Measurements from ENCODE around the gene TENT5A.
"Not testable (repeated sequence)": the region's sequence is repeated elsewhere in the genome, so short reads cannot be mapped to it uniquely, and the experiment has no call there.

TENT5A gene

GRCh38 chr6:81777586-81778268 is 25.2 kb upstream of the TENT5A start:
- no peak for TF ChIP-seq RARB (CRISPR knock-in tag; IDR thresholded peaks at IDR 0.05)
- no peak for TF ChIP-seq ZC3H10 (CRISPR knock-in tag; IDR thresholded peaks at IDR 0.05)
- TF ChIP-seq ZNF70 (CRISPR knock-in tag; IDR thresholded peaks at IDR 0.05): no peak
- no peak for TF ChIP-seq TSHZ2 (CRISPR knock-in tag; IDR thresholded peaks at IDR 0.05)
- no peak for TF ChIP-seq ISL1 (CRISPR knock-in tag; IDR thresholded peaks at IDR 0.05)
- no peak for TF ChIP-seq PPARA (CRISPR knock-in tag; IDR thresholded peaks at IDR 0.05; ENCODE audit: borderline replicate concordance)
- TF ChIP-seq ZNF8 (CRISPR knock-in tag; IDR thresholded peaks at IDR 0.05): no peak
- no peak for TF ChIP-seq ZFP3 (CRISPR knock-in tag; IDR thresholded peaks at IDR 0.05)
- TF ChIP-seq ESRRG (CRISPR knock-in tag; IDR thresholded peaks at IDR 0.05): no peak
- no peak for TF ChIP-seq SNAI2 (CRISPR knock-in tag; IDR thresholded peaks at IDR 0.05)
- no peak for TF ChIP-seq ARNTL (CRISPR knock-in tag; IDR thresholded peaks at IDR 0.05; ENCODE audit: borderline replicate concordance, low read depth)
- TF ChIP-seq POU6F1 (CRISPR knock-in tag; IDR thresholded peaks at IDR 0.05; ENCODE audit: borderline replicate concordance, low read depth): no peak
- TF ChIP-seq PATZ1 (CRISPR knock-in tag; IDR thresholded peaks at IDR 0.05; ENCODE audit: borderline replicate concordance): no peak
- TF ChIP-seq GLIS3 (CRISPR knock-in tag; IDR thresholded peaks at IDR 0.05): no peak
- no peak for ATAC-seq

GRCh38 chr6:81776219-81776618 is 23.7 kb upstream of the TENT5A start:
- not testable (repeated sequence) for ATAC-seq

- ATAC-seq: no peak
- TF ChIP-seq GLIS3 (CRISPR knock-in tag; IDR thresholded peaks at IDR 0.05) (no peak), CREB5 (CRISPR knock-in tag; IDR thresholded peaks at IDR 0.05; ENCODE audit: low read depth) (no peak), ZFP30 (CRISPR knock-in tag; IDR thresholded peaks at IDR 0.05) (no peak), ARNTL (CRISPR knock-in tag; IDR thresholded peaks at IDR 0.05; ENCODE audit: borderline replicate concordance, low read depth) (no peak), ISL1 (CRISPR knock-in tag; IDR thresholded peaks at IDR 0.05) (no peak)
Observed at GRCh38 chr6:81774542-81774941, 22.1 kb upstream of the TENT5A start.

- TF ChIP-seq POU6F1 (CRISPR knock-in tag; IDR thresholded peaks at IDR 0.05; ENCODE audit: borderline replicate concordance, low read depth) (no peak), PPARA (CRISPR knock-in tag; IDR thresholded peaks at IDR 0.05; ENCODE audit: borderline replicate concordance) (no peak), ZNF565 (CRISPR knock-in tag; conservative IDR thresholded peaks at IDR 0.05; ENCODE audit: low read depth) (no peak), TSHZ2 (CRISPR knock-in tag; IDR thresholded peaks at IDR 0.05) (no peak)
- no peak for ATAC-seq
Observed at GRCh38 chr6:81773887-81774286, 21.4 kb upstream of the TENT5A start.
